Thyroid gland (tissue), 4 donors: ENCODE data around the gene STAG3. TPM values are rescaled to one million over a fixed set of nuclear protein-coding genes. Genes with fewer than 3 reads are reported as not detected.
A peak's percentile ranks its signal among the peaks of the same experiment; 100 is the strongest.

Source experiments
- DNase-seq, 2 donors: peaks; one replicate each; pipeline ENCODE4 v3.0.0-alpha.2; 2019
- H3K27ac ChIP-seq, 3 donors: fragments of 200-600 bp; sonication (generic); 1 replicate in 2 of 3; 2 replicates in 1 of 3; pipeline ENCODE4 v1.5.1; 2016 to 2019; ENCODE audit warnings: mild to moderate bottlenecking in 1 of 3, moderate library complexity in 1 of 3
- H3K27me3 ChIP-seq: fragments of 200-600 bp; sonication (generic); one replicate; pipeline ENCODE4 v1.5.1; 2019
- H3K36me3 ChIP-seq, 2 donors: fragments of 200-600 bp; sonication (generic); one replicate each; pipeline ENCODE4 v1.5.1; 2016 to 2019
- H3K4me1 ChIP-seq, 2 donors: fragments of 200-600 bp; sonication (generic); one replicate each; pipeline ENCODE4 v1.5.1; 2017 to 2019
- H3K4me3 ChIP-seq, 3 donors: fragments of 200-600 bp; sonication (generic); replicated peaks in 1 of 3; 1 replicate in 2 of 3; 2 replicates in 1 of 3; pipeline ENCODE4 v1.5.1; 2016; ENCODE audit warnings: mild to moderate bottlenecking in 1 of 3
- H3K9me3 ChIP-seq: fragments of 200-600 bp; sonication (generic); one replicate; pipeline ENCODE4 v1.5.1; 2017
- CTCF ChIP-seq, 6 experiments: fragments of 200-600 bp in 3 of 6; fragments of 450-650 bp in 3 of 6; sonication (generic) in 3 of 6; IDR thresholded peaks; one replicate each; pipeline ENCODE4 v1.5.1; 2016 to 2019; ENCODE audit warnings: antibody characterized with exemption in 6 of 6, mild to moderate bottlenecking in 2 of 6, inconsistent platforms in 1 of 6, moderate library complexity in 1 of 6
- POLR2A ChIP-seq, 2 donors: fragments of 450-650 bp; IDR thresholded peaks; one replicate each; pipeline ENCODE4 v1.6.1; 2017; ENCODE audit warnings: antibody characterized with exemption in 2 of 2, mild to moderate bottlenecking in 2 of 2, moderate library complexity in 1 of 2
- WGBS, 2 donors: methylation state at CpG; one replicate each; pipeline ENCODE4 v1.1.5; 2017; 5-methylcytosine and 5-hydroxymethylcytosine counted together
- intact Hi-C: fragments of 100-400 bp; cut with DNase I; formaldehyde crosslinking; loops from one replicate; pipeline ENCODE4 v1.15.1; 2023
- total RNA-seq, 4 donors: library from RNA; depleted of rRNA; stranded (reverse); fragments of >200 nt; gene quantifications; one replicate each; pipeline ENCODE4 v1.2.3, GENCODE V29; 2016

The STAG3 gene
- total RNA-seq, 4 donors from 2014 or later, result 0.34 to 2.7 (median 1.5) TPM; not detected in 1

GRCh38 chr7:100171087-100171681 is 6.5 kb upstream of the STAG3 start:
- TF ChIP-seq CTCF (IDR thresholded peaks at IDR 0.05), result no peak
- TF ChIP-seq POLR2A (IDR thresholded peaks at IDR 0.05), result no peak
- Histone ChIP-seq H3K4me3 (peak overlapping the region in 1 of 3 donors; percentile 33), H3K9me3 (no peaks in the 10 kb centered on the region), H3K27ac (no peak overlapping the region), H3K4me1 (peaks cover 4 to 26% of the 10 kb centered on the region in 2 donors), H3K27me3 (peaks cover 5% of the 10 kb centered on the region), H3K36me3 (no peaks in the 10 kb centered on the region)
- WGBS, 2 donors, result 22 to 38% methylated on average over 6 to 11 of the region's 61 CpGs
- intact Hi-C loops, result no loop called here
- no peak for DNase-seq

DNA sequence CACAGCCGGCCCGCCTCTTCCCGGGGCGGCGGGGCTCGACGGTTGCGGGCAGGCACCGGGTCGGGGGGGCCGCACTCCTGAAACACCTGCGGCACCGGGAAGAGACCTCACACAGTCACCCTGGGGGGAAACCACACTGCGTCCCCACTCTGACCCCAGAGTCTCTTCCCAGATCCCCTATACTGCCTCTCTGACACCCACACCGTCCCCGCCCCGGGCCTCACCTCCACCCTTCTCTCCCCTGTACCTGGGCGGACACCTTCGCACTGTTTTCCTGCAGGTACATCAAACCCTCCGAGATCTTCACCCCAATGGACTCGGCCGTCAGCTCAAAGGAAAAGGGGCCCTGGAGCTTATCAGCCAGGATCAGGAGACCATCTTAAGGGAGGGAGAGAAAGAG is 5.9 kb upstream of the STAG3 start:
- Histone ChIP-seq H3K4me1 (peaks cover 5 to 26% of the 10 kb centered on the region in 2 donors), H3K36me3 (no peaks in the 10 kb centered on the region), H3K4me3 (peak overlapping the region in 1 of 3 donors; percentile 33), H3K27me3 (peaks cover 5% of the 10 kb centered on the region), H3K27ac (no peak overlapping the region), H3K9me3 (no peaks in the 10 kb centered on the region)
- intact Hi-C loops, result no loop called here
- DNase-seq, result no peak
- TF ChIP-seq POLR2A (IDR thresholded peaks at IDR 0.05) (no peak), CTCF (IDR thresholded peaks at IDR 0.05) (no peak)
- WGBS, 2 donors, result 36 to 46% methylated on average over 6 to 20 of the region's 22 CpGs

DNA sequence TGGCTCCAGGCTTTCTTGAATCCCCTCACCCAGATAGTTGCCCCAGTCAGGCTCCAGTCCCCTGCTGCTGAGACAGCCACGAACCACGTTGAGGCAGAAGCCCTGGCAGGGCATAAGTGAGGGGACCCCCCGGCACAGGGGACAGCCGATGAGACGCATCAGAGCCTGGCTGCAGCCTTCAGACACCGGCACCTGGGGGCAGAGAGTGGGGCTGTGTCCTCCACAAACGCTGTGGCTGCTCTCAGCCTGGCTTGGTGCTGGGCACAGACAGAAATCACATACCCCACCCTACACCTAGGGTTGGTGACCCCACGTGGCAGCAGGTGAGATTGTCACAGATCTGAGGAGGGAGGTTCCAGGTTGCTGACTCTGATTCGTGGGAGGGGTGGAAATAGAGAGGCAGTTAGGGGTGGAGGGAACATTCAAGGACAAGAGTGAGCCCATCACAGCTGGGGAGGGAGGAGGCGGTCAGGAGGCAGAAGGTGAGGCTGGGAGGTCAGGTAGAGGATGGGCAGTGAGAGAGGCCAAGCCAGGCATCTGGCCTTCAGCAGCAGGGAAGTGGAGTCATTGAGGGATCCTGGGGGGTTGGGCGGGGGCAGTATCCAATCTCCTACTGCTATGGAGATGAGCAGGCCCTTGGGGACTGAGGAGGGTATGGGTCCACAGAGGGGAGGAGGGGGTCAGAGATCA is 3.8 kb upstream of the STAG3 start:
- H3K4me3 ChIP-seq, result no peak overlapping the region

GRCh38 chr7:100174582-100174981 is 3.1 kb upstream of the STAG3 start:
- TF ChIP-seq CTCF (IDR thresholded peaks at IDR 0.05), result no peak
- no peak for TF ChIP-seq POLR2A (IDR thresholded peaks at IDR 0.05)
- peaks cover 9 to 19% of the 10 kb centered on the region in 2 donors for H3K4me1 ChIP-seq
- no peak overlapping the region for H3K4me3 ChIP-seq
- H3K36me3 ChIP-seq, result no peaks in the 10 kb centered on the region
- WGBS, 2 donors, result 88 to 96% methylated on average over 5 of the region's 5 CpGs
- peaks cover 5% of the 10 kb centered on the region for H3K27me3 ChIP-seq
- H3K9me3 ChIP-seq, result no peaks in the 10 kb centered on the region
- intact Hi-C loops, result no loop called here
- DNase-seq, result no peak
- H3K27ac ChIP-seq, result no peak overlapping the region

More for the DNA sequence above, 3.8 kb upstream of the STAG3 start:
- no peak for TF ChIP-seq CTCF (IDR thresholded peaks at IDR 0.05)
- TF ChIP-seq POLR2A (IDR thresholded peaks at IDR 0.05), result no peak
- intact Hi-C loops, result no loop called here
- H3K9me3 ChIP-seq, result no peaks in the 10 kb centered on the region
- H3K4me1 ChIP-seq, result peaks cover 9 to 19% of the 10 kb centered on the region in 2 donors
- no peak overlapping the region for H3K27ac ChIP-seq
- H3K27me3 ChIP-seq, result peaks cover 5% of the 10 kb centered on the region
- no peak for DNase-seq
- 83 to 85% methylated on average over 5 to 11 of the region's 11 CpGs for WGBS, 2 donors
- no peaks in the 10 kb centered on the region for H3K36me3 ChIP-seq

DNA sequence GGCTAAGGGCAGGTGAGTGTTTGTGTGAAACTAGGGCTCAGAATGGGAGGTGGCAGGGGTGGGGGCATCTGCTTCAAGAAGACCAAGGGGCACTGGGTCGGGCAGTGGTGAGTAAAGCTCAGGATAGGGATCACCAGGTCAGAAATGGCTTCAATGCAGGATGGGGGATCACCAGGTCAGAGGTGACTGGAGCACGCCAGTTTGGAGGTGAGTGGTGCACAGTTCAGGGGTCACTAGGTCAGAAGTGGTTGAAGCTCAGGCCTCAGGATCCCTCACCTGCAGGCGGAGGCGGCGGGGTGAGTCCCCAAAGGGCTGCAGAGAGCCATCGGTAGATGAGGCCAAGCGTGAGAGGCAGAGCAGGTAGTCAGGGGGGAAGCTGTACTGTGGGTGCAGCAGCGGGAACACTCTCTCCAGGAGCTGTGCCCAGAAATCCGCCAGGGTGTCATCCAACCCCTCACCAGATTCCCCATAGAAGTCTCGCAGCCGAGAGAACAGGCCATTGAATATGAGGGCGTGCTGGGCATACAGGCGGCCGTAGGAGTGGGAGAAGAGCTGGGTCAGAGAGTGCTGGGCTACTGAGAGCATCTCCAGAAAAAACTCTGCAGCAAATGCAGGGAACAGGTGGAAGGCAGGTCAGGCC is 2.3 kb upstream of the STAG3 start:
- DNase-seq, result no peak
- WGBS, 2 donors, result 92 to 96% methylated on average over 12 to 14 of the region's 14 CpGs
- intact Hi-C loops, result no loop called here
- no peak overlapping the region for H3K4me3 ChIP-seq
- H3K36me3 ChIP-seq, result no peaks in the 10 kb centered on the region
- peaks cover 9 to 19% of the 10 kb centered on the region in 2 donors for H3K4me1 ChIP-seq
- TF ChIP-seq CTCF (IDR thresholded peaks at IDR 0.05), result no peak
- no peak for TF ChIP-seq POLR2A (IDR thresholded peaks at IDR 0.05)
- H3K27me3 ChIP-seq, result peaks cover 5% of the 10 kb centered on the region
- no peaks in the 10 kb centered on the region for H3K9me3 ChIP-seq
- H3K27ac ChIP-seq, result no peak overlapping the region
